Activated T-helper 17 cell treated with anti-CD3 and anti-CD28 coated beads, Interleukin-2, amount 50 U/mL, for 72 hours (primary cell): ENCODE measurements around the gene TRAF5. TPM values are rescaled to one million over a fixed set of nuclear protein-coding genes. Genes with fewer than 3 reads are reported as not detected.

Experiments used
- ATAC-seq: fragments of 150-1000 bp; cut with Tn5 transposase; replicated peaks from 2 replicates; pipeline ENCODE4 v1.10.0; 2021; ENCODE audit warnings: mild to moderate bottlenecking, moderate library complexity
- H3K27ac Mint-ChIP-seq: one replicate; pipeline ENCODE4 v1.8.0; 2022; ENCODE audit warnings: mixed read lengths
- H3K27me3 Mint-ChIP-seq: one replicate; pipeline ENCODE4 v1.8.0; 2022; ENCODE audit warnings: mixed read lengths
- H3K36me3 Mint-ChIP-seq: one replicate; pipeline ENCODE4 v1.8.0; 2022; ENCODE audit warnings: low read depth, mild to moderate bottlenecking, mixed read lengths
- H3K4me1 Mint-ChIP-seq: one replicate; pipeline ENCODE4 v1.8.0; 2022; ENCODE audit warnings: mixed read lengths
- H3K4me3 Mint-ChIP-seq: one replicate; pipeline ENCODE4 v1.8.0; 2022; ENCODE audit warnings: mild to moderate bottlenecking, mixed read lengths
- H3K9me3 Mint-ChIP-seq: one replicate; pipeline ENCODE4 v1.8.0; 2022; ENCODE audit warnings: mixed read lengths
- total RNA-seq, 2 donors: library from RNA; stranded (reverse); gene quantifications; one replicate each; pipeline ENCODE4 v1.2.3, GENCODE V29; 2022

TRAF5 gene
- total RNA-seq, 2 donors from 2014 or later = 50.7 to 54.8 TPM

GRCh38 chr1:211333906-211334305 lies 7.3 kb downstream of the TRAF5 start:
- Mint-ChIP-seq H3K27ac (peak overlapping the region; percentile 94), H3K4me1 (peaks cover 79% of the 10 kb centered on the region), H3K36me3 (peaks cover 43% of the 10 kb centered on the region), H3K27me3 (no peaks in the 10 kb centered on the region), H3K9me3 (no peaks in the 10 kb centered on the region), H3K4me3 (peak overlapping the region; percentile 78)
- no peak for ATAC-seq

GRCh38 chr1:211334986-211335385 lies 8.4 kb downstream of the TRAF5 start:
- no peaks in the 10 kb centered on the region for H3K9me3 Mint-ChIP-seq
- no peaks in the 10 kb centered on the region for H3K27me3 Mint-ChIP-seq
- peaks cover 76% of the 10 kb centered on the region for H3K4me1 Mint-ChIP-seq
- peak overlapping the region; percentile 78 for H3K4me3 Mint-ChIP-seq
- H3K27ac Mint-ChIP-seq = peak overlapping the region; percentile 94
- H3K36me3 Mint-ChIP-seq = peaks cover 32% of the 10 kb centered on the region
- peak; percentile 90 for ATAC-seq

- Mint-ChIP-seq H3K36me3 (peaks cover 25% of the 10 kb centered on the region), H3K9me3 (no peaks in the 10 kb centered on the region), H3K27ac (peak overlapping the region; percentile 94), H3K4me1 (peaks cover 71% of the 10 kb centered on the region), H3K27me3 (no peaks in the 10 kb centered on the region), H3K4me3 (peak overlapping the region; percentile 78)
- peak; percentile 28 for ATAC-seq
These were observed 9.0 kb downstream of the TRAF5 start for GRCh38 chr1:211335522-211336157.

GRCh38 chr1:211336161-211336560 lies 9.5 kb downstream of the TRAF5 start:
- peaks cover 71% of the 10 kb centered on the region for H3K4me1 Mint-ChIP-seq
- no peaks in the 10 kb centered on the region for H3K27me3 Mint-ChIP-seq
- no peaks in the 10 kb centered on the region for H3K9me3 Mint-ChIP-seq
- peaks cover 20% of the 10 kb centered on the region for H3K36me3 Mint-ChIP-seq
- peak overlapping the region; percentile 78 for H3K4me3 Mint-ChIP-seq
- no peak for ATAC-seq
- H3K27ac Mint-ChIP-seq = peak overlapping the region; percentile 94

GRCh38 chr1:211336775-211337174 lies 10.1 kb downstream of the TRAF5 start:
- Mint-ChIP-seq H3K9me3 (no peaks in the 10 kb centered on the region), H3K27me3 (no peaks in the 10 kb centered on the region), H3K4me1 (peaks cover 73% of the 10 kb centered on the region), H3K36me3 (peaks cover 20% of the 10 kb centered on the region), H3K4me3 (peak overlapping the region; percentile 78), H3K27ac (peak overlapping the region; percentile 94)
- ATAC-seq = no peak

GRCh38 chr1:211337430-211338223 lies 11.0 kb downstream of the TRAF5 start:
- Mint-ChIP-seq H3K4me1 (peaks cover 74% of the 10 kb centered on the region), H3K27ac (peak overlapping the region; percentile 94), H3K9me3 (no peaks in the 10 kb centered on the region), H3K4me3 (peak overlapping the region; percentile 78), H3K36me3 (peaks cover 21% of the 10 kb centered on the region), H3K27me3 (no peaks in the 10 kb centered on the region)
- no peak for ATAC-seq

- Mint-ChIP-seq H3K4me3 (peak overlapping the region; percentile 78), H3K27ac (peak overlapping the region; percentile 94), H3K4me1 (peaks cover 73% of the 10 kb centered on the region), H3K9me3 (no peaks in the 10 kb centered on the region), H3K27me3 (no peaks in the 10 kb centered on the region), H3K36me3 (peaks cover 24% of the 10 kb centered on the region)
- no peak for ATAC-seq
These were observed 11.6 kb downstream of the TRAF5 start for GRCh38 chr1:211338224-211338620.

- Mint-ChIP-seq H3K9me3 (no peaks in the 10 kb centered on the region), H3K4me3 (peak overlapping the region; percentile 45), H3K27me3 (no peaks in the 10 kb centered on the region), H3K27ac (peak overlapping the region; percentile 85), H3K36me3 (peaks cover 31% of the 10 kb centered on the region), H3K4me1 (peaks cover 74% of the 10 kb centered on the region)
- ATAC-seq = peak; percentile 31
These were observed 13.0 kb downstream of the TRAF5 start for GRCh38 chr1:211339631-211340041.

- Mint-ChIP-seq H3K9me3 (no peaks in the 10 kb centered on the region), H3K4me1 (peaks cover 64% of the 10 kb centered on the region), H3K27ac (peak overlapping the region; percentile 79), H3K4me3 (peak overlapping the region; percentile 22), H3K36me3 (peaks cover 23% of the 10 kb centered on the region), H3K27me3 (no peaks in the 10 kb centered on the region)
- peak; percentile 33 for ATAC-seq
These were observed 14.2 kb downstream of the TRAF5 start for GRCh38 chr1:211340622-211341507.

- Mint-ChIP-seq H3K4me1 (peaks cover 62% of the 10 kb centered on the region), H3K27ac (peak overlapping the region; percentile 79), H3K4me3 (no peak overlapping the region), H3K9me3 (no peaks in the 10 kb centered on the region), H3K36me3 (peaks cover 15% of the 10 kb centered on the region), H3K27me3 (no peaks in the 10 kb centered on the region)
- ATAC-seq = no peak
These were observed 15.4 kb downstream of the TRAF5 start for GRCh38 chr1:211341999-211342398.

GRCh38 chr1:211343607-211344006 lies 17.0 kb downstream of the TRAF5 start:
- H3K36me3 Mint-ChIP-seq = peaks cover 12% of the 10 kb centered on the region
- peak overlapping the region; percentile 29 for H3K4me3 Mint-ChIP-seq
- peak; percentile 55 for ATAC-seq
- peaks cover 59% of the 10 kb centered on the region for H3K4me1 Mint-ChIP-seq
- H3K27ac Mint-ChIP-seq = peak overlapping the region; percentile 15
- no peaks in the 10 kb centered on the region for H3K9me3 Mint-ChIP-seq
- no peaks in the 10 kb centered on the region for H3K27me3 Mint-ChIP-seq

GRCh38 chr1:211344152-211344618 lies 17.6 kb downstream of the TRAF5 start:
- H3K27ac Mint-ChIP-seq = peak overlapping the region; percentile 15
- no peaks in the 10 kb centered on the region for H3K27me3 Mint-ChIP-seq
- no peaks in the 10 kb centered on the region for H3K9me3 Mint-ChIP-seq
- H3K4me3 Mint-ChIP-seq = peak overlapping the region; percentile 29
- H3K36me3 Mint-ChIP-seq = peaks cover 12% of the 10 kb centered on the region
- H3K4me1 Mint-ChIP-seq = peaks cover 57% of the 10 kb centered on the region
- ATAC-seq = peak; percentile 48

- no peaks in the 10 kb centered on the region for H3K9me3 Mint-ChIP-seq
- no peak for ATAC-seq
- no peak overlapping the region for H3K27ac Mint-ChIP-seq
- no peak overlapping the region for H3K4me3 Mint-ChIP-seq
- H3K27me3 Mint-ChIP-seq = no peaks in the 10 kb centered on the region
- peaks cover 12% of the 10 kb centered on the region for H3K36me3 Mint-ChIP-seq
- H3K4me1 Mint-ChIP-seq = peaks cover 62% of the 10 kb centered on the region
These were observed 19.1 kb downstream of the TRAF5 start for GRCh38 chr1:211345719-211346118.
